22Rv1 (cell line): ENCODE results near the gene DRD2.

ENCODE experiments used
- ZFX ChIP-seq: fragments of 450-650 bp; IDR thresholded peaks from 2 replicates; pipeline ENCODE4 v1.6.1; 2017; ENCODE audit warnings: antibody characterized with exemption, borderline replicate concordance
- TF ChIP-seq, protein P1 (sequence below): fragments of 450-650 bp; IDR thresholded peaks from 2 replicates; pipeline ENCODE4 v1.5.1; 2017; ENCODE audit warnings: mild to moderate bottlenecking

DNA sequence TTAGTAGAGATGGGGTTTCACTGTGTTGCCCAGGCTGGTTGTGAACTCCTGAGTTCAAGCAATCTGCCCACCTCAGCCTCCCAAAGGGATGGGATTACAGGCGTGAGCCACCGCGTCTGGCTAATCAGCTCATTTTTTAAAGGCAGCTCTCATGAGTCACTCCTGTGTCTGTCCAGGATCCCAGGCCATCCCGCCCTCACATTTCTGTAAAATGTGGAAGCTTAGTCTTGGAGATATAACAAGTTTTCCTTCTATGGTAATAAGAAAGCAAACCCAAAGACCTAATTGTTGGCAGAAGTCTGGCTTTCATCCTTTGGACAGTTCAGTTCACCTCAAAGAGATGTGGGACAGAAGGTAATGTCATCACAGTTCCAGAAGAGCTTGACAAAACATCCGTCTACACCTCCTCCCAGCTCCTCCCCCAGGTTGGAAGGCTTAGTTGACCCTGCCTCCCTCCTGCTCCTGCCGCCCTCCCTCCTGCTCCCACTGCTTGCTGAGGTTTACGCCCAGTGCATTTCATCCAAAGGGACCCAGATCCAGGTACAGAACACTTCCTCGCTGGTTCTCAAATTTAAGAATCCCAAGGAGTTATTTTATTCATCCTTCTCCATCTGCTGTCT lies 6.4 kb downstream of the DRD2 start:
- TF ChIP-seq, protein P1, sequence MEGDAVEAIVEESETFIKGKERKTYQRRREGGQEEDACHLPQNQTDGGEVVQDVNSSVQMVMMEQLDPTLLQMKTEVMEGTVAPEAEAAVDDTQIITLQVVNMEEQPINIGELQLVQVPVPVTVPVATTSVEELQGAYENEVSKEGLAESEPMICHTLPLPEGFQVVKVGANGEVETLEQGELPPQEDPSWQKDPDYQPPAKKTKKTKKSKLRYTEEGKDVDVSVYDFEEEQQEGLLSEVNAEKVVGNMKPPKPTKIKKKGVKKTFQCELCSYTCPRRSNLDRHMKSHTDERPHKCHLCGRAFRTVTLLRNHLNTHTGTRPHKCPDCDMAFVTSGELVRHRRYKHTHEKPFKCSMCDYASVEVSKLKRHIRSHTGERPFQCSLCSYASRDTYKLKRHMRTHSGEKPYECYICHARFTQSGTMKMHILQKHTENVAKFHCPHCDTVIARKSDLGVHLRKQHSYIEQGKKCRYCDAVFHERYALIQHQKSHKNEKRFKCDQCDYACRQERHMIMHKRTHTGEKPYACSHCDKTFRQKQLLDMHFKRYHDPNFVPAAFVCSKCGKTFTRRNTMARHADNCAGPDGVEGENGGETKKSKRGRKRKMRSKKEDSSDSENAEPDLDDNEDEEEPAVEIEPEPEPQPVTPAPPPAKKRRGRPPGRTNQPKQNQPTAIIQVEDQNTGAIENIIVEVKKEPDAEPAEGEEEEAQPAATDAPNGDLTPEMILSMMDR = no peak
- no peak for TF ChIP-seq ZFX
